ENCODE results near the gene C4B.
"Not testable (repeated sequence)": the region's sequence is repeated elsewhere in the genome, so short reads cannot be mapped to it uniquely, and the experiment has no call there.

GRCh38 chr6:32040299-32041049 is 25.9 kb downstream of the C4B start:
- TF ChIP-seq CTCF (IDR thresholded peaks at IDR 0.05); ZFX (IDR thresholded peaks at IDR 0.05; ENCODE audit: borderline replicate concordance): not testable (repeated sequence)

All from 22Rv1 (cell line).